Thoracic aorta (tissue), 2 donors: ENCODE measurements around the gene FIGLA. TPM values are rescaled to one million over a fixed set of nuclear protein-coding genes. Genes with fewer than 3 reads are reported as not detected.

ENCODE experiments used
- ATAC-seq: fragments of 150-250 bp; one replicate; pipeline ENCODE4 v1.8.0; 2017; ENCODE audit warnings: low read depth; ENCODE audit not compliant: insufficient number of reproducible peaks, low FRiP score
- DNase-seq: peaks from one replicate; pipeline ENCODE4 v3.0.0-alpha.2; 2020; ENCODE audit warnings: low spot score
- H3K27ac ChIP-seq, 2 donors: fragments of 200-600 bp; sonication (generic); 1 replicate in 1 of 2; 2 replicates in 1 of 2; pipeline ENCODE4 v1.5.1; 2016; ENCODE audit warnings: mild to moderate bottlenecking in 2 of 2, moderate library complexity in 2 of 2
- H3K27me3 ChIP-seq: fragments of 200-600 bp; sonication (generic); replicated peaks from 2 replicates; pipeline ENCODE4 v1.6.0; 2016; ENCODE audit warnings: mild to moderate bottlenecking; ENCODE audit not compliant: insufficient read depth
- H3K36me3 ChIP-seq: fragments of 200-600 bp; sonication (generic); one replicate; pipeline ENCODE4 v1.5.1; 2016
- H3K4me1 ChIP-seq, 2 donors: fragments of 200-600 bp; sonication (generic); 1 replicate in 1 of 2; 2 replicates in 1 of 2; pipeline versions ENCODE4 v1.5.1 to v1.6.0; 2016; ENCODE audit warnings: low read depth in 2 of 2, mild to moderate bottlenecking in 1 of 2; ENCODE audit not compliant: control insufficient read depth in 1 of 2
- H3K4me3 ChIP-seq: fragments of 200-600 bp; sonication (generic); 2 replicates; pipeline ENCODE4 v1.5.1; 2016; ENCODE audit warnings: mild to moderate bottlenecking
- H3K9me3 ChIP-seq: fragments of 200-600 bp; sonication (generic); 2 replicates; pipeline ENCODE4 v1.5.1; 2016
- total RNA-seq, 2 donors: library from RNA; depleted of rRNA; stranded (reverse); fragments of >200 nt; gene quantifications; one replicate each; pipeline versions ENCODE4 v1.1.0 to v1.2.3, GENCODE V29; 2016
- TF ChIP-seq, protein P1 (sequence below): fragments of 200-600 bp; sonication (generic); IDR thresholded peaks from one replicate; pipeline ENCODE4 v1.5.1; 2019; ENCODE audit warnings: antibody characterized with exemption

FIGLA gene
- total RNA-seq, 2 donors from 2014 or later: not detected

DNA sequence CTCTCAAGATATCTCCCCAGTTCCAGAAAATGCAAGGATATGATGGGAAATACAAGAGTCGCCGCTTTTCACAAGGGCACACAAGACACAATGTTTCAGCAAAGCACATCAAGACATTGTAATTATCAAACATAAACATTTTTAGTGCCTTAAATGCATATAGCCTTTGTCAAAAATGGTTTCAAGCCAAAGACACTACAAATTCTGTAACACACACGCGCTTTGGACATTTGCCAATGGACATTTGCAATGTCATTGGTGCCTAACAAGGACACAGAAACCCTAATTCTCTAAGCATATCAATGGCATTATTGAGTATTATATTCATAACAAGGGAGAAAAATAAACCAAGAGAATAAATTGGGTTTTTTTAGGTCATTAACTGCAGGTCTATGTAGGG is 38.6 kb downstream of the FIGLA start:
- no peaks in the 10 kb centered on the region for H3K27me3 ChIP-seq
- no peak for DNase-seq
- no peak overlapping the region for H3K27ac ChIP-seq
- no peak for ATAC-seq
- TF ChIP-seq, protein P1, sequence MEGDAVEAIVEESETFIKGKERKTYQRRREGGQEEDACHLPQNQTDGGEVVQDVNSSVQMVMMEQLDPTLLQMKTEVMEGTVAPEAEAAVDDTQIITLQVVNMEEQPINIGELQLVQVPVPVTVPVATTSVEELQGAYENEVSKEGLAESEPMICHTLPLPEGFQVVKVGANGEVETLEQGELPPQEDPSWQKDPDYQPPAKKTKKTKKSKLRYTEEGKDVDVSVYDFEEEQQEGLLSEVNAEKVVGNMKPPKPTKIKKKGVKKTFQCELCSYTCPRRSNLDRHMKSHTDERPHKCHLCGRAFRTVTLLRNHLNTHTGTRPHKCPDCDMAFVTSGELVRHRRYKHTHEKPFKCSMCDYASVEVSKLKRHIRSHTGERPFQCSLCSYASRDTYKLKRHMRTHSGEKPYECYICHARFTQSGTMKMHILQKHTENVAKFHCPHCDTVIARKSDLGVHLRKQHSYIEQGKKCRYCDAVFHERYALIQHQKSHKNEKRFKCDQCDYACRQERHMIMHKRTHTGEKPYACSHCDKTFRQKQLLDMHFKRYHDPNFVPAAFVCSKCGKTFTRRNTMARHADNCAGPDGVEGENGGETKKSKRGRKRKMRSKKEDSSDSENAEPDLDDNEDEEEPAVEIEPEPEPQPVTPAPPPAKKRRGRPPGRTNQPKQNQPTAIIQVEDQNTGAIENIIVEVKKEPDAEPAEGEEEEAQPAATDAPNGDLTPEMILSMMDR: no peak
- H3K4me1 ChIP-seq: no peaks in the 10 kb centered on the region
- no peaks in the 10 kb centered on the region for H3K9me3 ChIP-seq
- no peaks in the 10 kb centered on the region for H3K36me3 ChIP-seq
- H3K4me3 ChIP-seq: no peak overlapping the region

- DNase-seq: no peak
- no peak for ATAC-seq
- no peak overlapping the region for H3K27ac ChIP-seq
- H3K4me1 ChIP-seq: no peaks in the 10 kb centered on the region
- TF ChIP-seq, protein P1: no peak
- no peaks in the 10 kb centered on the region for H3K9me3 ChIP-seq
- H3K36me3 ChIP-seq: no peaks in the 10 kb centered on the region
- H3K4me3 ChIP-seq: no peak overlapping the region
- H3K27me3 ChIP-seq: no peaks in the 10 kb centered on the region
These were observed 40.1 kb downstream of the FIGLA start for GRCh38 chr2:70750320-70750719.

GRCh38 chr2:70748002-70748784 is 42.2 kb downstream of the FIGLA start:
- H3K36me3 ChIP-seq: no peaks in the 10 kb centered on the region
- no peaks in the 10 kb centered on the region for H3K4me1 ChIP-seq
- ATAC-seq (no peak), DNase-seq (no peak)
- no peak overlapping the region for H3K4me3 ChIP-seq
- H3K27me3 ChIP-seq: no peaks in the 10 kb centered on the region
- H3K27ac ChIP-seq: no peak overlapping the region
- no peaks in the 10 kb centered on the region for H3K9me3 ChIP-seq
- TF ChIP-seq, protein P1: no peak

- no peaks in the 10 kb centered on the region for H3K27me3 ChIP-seq
- TF ChIP-seq, protein P1: no peak
- H3K4me1 ChIP-seq: no peaks in the 10 kb centered on the region
- no peaks in the 10 kb centered on the region for H3K36me3 ChIP-seq
- no peak overlapping the region for H3K27ac ChIP-seq
- no peak for ATAC-seq
- H3K4me3 ChIP-seq: no peak overlapping the region
- no peak for DNase-seq
- no peaks in the 10 kb centered on the region for H3K9me3 ChIP-seq
These were observed 43.2 kb downstream of the FIGLA start for GRCh38 chr2:70747284-70747683.

DNA sequence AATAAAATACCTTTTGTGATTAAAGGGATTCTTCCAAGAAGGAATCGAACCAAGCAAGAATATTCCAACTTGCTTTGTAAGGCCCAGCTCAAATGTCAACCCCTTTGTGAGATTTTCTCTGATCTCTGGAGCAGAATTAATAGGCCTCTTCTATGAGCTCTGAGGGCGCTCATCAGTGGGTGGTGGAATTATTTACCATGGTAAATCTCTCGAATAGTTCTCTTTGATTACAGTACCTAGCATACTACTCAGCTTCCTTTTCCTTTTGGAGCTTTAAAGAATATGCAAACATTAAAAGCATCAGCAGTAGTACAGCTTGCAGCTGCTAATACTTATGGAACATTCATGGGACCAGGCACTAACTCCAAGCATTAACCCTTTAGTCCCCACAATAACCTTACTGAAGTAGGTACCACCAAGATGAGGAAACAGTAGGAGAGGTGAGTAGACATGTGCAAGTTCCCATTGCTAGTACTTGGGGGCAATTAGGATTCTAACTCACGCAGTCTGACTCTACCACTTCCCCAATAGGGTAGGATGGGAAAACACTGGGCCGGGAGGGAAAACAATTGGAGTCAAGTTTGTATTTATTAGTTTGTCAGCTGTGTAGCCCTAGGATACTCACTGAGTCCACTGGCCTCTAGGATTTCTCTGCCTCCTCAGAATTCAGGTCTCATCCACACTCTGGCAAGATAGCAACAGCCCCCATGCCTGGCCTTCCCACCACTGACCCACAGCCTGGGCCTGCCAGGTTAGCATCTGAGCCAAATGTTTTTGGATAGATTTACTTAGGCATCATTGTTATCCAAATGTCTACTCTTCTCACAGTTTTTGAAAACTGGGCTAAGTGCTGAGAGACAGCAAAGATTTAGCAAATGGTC is 44.1 kb downstream of the FIGLA start:
- Histone ChIP-seq H3K36me3 (no peaks in the 10 kb centered on the region), H3K4me3 (no peak overlapping the region), H3K27me3 (no peaks in the 10 kb centered on the region), H3K4me1 (no peaks in the 10 kb centered on the region), H3K9me3 (no peaks in the 10 kb centered on the region), H3K27ac (no peak overlapping the region)
- no peak for DNase-seq
- TF ChIP-seq, protein P1: no peak
- no peak for ATAC-seq
